LoVo (cell line): ENCODE data around the gene CBFA2T2.

Source experiments
- DNase-seq: peaks from one replicate; pipeline ENCODE4 v3.0.0-alpha.2; 2016; ENCODE audit warnings: low spot score

Gene CBFA2T2

DNA sequence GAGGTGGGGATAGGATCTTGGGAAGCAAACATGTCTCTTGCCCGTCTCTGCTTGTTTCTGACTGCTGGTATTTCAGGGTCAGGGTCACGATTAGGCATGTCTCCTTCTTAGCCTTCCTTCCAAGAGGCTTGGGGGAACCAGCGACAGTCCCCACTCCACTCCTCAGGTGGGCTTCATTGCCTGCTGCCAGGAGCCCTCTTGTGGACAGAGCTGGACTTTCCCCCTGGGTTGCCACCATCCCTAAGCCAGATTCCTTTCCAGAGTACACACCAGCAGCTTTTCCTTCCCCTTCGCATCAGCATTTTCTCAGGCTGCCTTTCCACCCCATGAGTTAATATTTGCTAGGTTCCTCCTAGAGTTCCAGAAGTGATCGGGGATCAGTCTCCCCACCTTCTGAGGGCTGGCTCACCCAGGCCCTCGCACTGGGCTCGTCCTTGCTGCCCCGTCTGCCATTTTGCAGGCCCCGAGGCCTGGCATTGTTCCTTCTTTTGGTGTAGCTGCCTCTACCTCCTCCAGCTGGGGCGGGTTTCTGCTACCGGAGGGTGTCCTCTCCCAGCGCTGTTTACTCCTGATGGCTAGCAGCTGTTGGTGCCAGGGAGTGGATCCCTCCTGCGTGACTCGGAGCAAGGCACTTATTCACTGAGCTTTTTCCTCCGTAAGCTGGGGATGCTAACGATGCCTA, 163.5 kb downstream of the CBFA2T2 start:
- DNase-seq = peak; percentile 45

- peak; percentile 59 for DNase-seq
These were observed 164.2 kb downstream of the CBFA2T2 start for GRCh38 chr20:33653900-33654596.

- DNase-seq = no peak
These were observed 164.8 kb downstream of the CBFA2T2 start for GRCh38 chr20:33654680-33655161.

- DNase-seq = no peak
These were observed 165.3 kb downstream of the CBFA2T2 start for GRCh38 chr20:33655164-33655563.

DNA sequence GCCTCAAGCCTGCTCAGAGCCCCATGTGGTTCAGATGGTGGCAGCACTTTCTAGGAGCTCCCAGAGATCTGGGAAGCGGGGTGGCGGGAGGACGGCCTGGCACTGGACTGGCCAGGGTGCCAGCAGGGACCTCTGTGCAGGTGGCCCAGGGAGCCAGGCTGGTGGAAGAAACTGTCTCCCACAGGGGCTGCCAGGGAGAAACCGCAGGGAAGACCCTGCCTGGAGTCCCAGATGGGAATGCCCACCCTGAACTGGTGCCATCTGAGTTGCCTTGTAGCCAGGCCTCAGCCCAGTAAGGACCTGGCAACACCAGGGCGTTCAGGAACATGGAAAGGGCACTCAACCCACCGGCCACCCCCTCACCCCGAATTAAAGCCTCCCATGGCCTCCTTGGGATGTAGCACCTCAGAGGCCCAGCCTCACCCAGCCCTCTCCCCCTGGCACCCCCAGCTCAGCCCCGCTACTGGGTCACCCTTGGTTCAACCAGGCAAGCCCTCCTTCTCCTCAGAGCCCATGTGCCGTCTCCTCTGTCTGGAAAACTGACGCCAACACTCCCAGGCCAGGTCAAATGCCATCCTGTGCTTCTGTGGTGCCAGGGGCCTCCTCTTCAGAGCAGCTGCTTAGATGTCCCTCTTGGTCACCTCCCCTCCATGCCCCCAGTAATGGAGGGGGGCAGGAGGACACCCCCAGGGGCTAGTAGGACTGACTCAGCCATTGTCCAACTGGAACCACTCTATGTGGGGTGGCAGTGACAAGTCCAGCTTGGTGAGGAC, 166.3 kb downstream of the CBFA2T2 start:
- no peak for DNase-seq

DNA sequence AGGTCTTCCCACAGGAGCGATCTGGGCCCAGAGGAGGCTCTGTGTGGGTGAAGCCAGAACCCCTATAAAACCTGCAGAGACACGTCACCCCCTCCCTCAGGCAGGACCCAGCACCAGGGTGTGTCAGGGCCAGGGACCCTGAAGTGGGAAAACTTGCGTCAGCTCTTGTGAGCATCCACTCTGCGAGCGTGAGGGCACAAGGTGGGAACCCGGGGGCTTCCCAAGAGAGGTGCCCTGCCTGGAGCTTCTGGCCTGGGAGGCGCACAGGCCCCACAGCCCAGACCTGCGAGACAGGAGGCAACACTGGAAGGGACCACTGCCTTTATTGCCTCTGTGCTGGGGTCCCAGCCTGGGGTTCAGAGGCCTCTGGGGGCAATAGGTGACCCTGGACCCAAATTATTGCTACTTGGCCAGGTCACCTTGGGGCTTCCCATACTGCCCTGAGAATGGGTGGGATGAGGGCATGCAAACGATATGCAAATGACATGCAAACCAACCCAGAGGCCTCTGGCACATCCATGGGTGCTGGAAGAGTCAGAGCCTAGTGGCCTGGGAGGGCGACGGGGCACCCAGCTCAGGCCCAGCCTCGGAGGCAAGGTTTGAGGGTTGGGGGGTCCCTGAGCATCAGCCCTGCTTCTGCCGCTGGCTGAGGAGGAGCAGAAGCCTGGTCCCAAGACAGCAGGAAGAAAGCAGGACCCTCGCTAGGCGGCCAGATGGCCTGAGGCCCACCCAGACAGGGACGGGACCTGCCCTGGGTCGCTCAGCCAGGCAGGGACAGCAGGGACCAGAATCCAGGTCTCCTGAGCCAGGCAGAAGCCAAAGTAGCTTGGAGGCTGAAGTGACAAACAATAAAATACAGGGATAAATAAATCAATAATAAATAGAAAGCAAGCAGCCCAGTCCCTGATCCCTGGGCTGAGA, 167.1 kb downstream of the CBFA2T2 start:
- DNase-seq = no peak

GRCh38 chr20:33657704-33658095, 167.8 kb downstream of the CBFA2T2 start:
- no peak for DNase-seq

DNA sequence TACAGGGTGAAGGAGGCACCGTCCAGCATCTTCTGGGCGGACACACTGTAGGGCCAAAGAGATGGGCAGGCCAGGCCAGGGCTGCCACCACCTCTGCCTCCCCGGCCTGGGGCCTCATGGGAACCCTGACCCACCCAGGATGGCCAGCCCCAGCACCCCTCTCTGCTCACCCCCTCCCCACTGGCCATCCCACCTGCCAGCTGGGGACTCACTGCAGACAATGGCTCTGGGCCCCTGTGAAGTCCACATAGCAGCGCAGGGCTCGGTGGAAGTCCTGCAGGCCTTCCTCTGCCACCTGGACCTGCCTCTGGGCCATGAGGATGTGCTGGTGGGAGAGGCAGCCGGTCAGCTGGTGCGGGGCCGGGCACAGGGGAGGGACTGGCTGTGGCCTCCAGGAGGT, 168.6 kb downstream of the CBFA2T2 start:
- DNase-seq = no peak

DNA sequence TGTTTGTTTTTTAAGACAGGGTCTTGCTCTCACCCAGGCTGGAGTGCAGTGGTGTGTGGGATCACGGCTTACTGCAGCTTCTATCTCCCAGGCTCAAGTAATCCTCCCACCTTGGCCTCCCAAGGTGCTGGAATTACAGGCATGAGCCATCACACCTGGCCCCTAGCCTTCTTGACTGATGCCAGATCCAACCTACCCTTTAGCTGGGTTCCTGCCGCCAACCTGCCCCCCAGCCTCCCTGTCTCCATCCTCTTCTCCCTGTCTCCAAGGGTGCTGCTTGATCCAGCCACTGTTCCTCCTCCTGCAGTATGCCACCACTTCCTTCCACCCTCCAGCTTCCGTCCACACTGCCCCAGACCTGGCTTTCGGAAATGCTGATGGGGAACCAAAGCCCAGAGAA, 169.0 kb downstream of the CBFA2T2 start:
- DNase-seq = no peak

DNA sequence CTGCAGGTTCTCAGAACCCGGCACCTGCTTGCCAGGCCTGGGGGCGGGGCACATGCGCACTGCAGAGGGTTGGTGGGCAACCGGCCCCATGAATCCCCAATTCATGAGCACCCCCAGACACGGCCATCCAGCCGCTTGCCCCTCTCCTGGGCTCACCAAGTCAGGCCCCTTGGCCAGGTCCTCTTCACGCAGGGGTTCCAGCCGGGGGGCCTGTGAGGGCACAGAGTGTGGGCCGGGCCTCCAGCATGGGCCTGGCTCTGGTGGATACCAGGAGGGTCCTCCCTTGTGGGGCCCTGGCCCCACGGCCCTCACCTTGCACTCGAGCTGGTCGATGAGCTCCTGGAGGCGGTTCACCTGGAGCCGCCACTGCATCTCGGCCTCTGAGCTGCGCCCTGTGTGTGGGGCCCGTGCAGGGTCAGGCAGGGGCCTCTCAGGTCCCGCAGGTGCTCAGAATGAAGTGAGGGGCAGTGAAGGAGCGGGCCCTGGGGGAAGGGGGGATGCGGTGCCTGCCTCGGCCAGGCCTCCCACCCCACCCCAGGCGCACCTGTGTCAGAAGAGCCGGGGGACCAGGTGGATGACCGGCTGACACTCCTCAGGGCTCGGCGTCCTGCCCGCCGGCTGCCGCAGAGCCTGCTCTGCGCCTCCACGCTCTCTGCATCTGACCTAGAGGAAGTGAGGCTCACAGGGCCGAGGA, 169.6 kb downstream of the CBFA2T2 start:
- no peak for DNase-seq

DNA sequence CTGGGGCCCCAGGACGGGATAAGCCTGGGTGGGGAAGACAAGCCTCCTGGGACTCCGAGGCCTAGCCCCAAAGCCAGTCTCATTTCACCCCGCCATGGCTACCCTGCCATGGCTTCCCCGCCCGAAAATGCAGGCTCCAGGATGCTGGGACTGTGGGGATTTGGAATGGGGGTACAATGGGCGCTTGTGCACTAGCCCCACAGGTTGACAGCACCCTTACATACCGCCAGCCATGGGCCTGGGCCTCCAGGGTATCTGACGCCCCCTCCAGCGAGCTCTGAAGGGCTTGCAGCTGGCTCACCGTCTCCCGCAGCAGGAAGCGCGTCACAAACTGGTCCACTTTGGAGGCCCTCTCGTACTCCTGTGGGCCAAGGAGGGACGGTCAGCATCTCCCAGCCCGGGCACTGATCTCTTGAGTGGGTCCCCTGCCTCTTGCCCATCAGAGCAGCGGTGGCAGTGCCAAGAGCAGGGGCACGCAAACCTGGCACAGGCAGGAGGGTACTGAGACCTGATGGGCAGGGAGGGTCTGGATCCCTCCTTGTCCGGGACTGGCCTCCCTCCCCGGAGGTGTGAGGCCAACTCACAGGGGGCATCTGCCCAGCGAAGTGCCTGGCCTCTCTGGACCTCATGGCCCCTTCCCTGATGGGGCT, 170.3 kb downstream of the CBFA2T2 start:
- DNase-seq = no peak

DNA sequence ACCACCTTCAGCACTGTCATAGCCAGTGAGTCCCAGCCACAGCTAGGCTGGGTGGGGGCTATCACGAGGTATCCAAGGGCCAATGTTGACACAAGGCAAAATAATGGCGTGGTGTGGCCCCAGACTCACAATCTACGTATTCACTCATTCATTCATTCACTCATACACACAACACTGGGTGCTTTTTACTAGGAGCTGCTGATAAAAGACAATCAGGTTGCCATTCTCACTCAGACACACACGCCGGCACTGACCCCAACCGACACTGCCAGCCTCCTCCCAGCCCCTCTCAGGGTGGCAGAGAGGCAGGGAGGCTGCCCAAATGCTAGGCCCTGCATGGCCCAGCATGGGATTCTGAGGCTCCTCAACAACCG, 170.8 kb downstream of the CBFA2T2 start:
- DNase-seq = no peak

- DNase-seq = no peak
These were observed 172.3 kb downstream of the CBFA2T2 start, which contains the start of gene C20orf144 for GRCh38 chr20:33662172-33662571. TSS of gene C20orf144 (plus strand) at chr20:33662327. CDS start at chr20:33662346, 19 bp downstream.

DNA sequence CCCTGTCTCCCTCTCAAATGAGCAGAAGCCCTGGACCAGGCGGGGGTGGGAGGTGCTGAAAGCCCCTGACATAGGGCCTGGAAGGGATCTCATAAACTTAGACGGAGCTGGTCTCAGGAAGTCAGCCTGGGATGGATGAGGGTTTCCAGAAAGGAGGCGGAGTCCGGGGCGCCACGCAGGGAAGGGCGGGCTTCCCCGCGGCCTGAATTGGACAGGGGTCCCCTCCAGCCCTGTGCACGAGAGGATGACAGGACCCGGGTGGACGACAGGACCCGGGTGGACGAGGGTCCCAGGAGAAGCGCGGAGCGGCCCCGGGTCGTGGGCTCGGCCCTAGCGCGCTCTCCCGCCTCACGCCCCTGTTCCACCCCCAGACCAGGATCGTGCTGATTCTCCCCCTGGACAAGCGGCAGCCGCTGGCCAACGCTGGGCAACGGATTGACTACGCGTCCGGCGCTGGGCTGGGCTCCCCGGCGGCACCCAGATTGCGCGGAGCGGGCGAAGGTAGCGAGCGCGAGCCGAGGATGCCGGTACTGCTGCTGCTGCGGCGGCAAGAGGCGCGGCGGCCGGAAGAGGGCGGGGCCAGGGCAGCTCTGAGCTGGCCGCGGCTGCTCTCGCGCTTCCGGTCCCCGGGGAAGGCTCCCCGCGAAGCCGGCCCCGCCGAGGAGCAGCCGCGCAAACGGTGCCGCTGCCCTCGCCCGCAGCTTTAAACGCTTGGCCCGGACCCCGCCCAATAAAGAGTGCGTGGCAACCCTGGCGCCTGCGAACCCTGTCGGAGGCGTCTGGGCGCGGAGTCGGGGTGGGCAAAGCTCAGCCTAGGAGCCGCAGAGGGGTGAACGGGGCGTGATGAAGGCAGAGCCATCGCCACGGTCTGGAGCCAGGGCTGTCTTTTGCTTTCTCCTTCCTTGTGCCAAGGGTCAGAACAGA, 173.5 kb downstream of the CBFA2T2 start:
- DNase-seq = peak; percentile 81

- no peak for DNase-seq
These were observed 174.3 kb downstream of the CBFA2T2 start for GRCh38 chr20:33664085-33664761.

- no peak for DNase-seq
These were observed 174.9 kb downstream of the CBFA2T2 start for GRCh38 chr20:33664762-33665144.

DNA sequence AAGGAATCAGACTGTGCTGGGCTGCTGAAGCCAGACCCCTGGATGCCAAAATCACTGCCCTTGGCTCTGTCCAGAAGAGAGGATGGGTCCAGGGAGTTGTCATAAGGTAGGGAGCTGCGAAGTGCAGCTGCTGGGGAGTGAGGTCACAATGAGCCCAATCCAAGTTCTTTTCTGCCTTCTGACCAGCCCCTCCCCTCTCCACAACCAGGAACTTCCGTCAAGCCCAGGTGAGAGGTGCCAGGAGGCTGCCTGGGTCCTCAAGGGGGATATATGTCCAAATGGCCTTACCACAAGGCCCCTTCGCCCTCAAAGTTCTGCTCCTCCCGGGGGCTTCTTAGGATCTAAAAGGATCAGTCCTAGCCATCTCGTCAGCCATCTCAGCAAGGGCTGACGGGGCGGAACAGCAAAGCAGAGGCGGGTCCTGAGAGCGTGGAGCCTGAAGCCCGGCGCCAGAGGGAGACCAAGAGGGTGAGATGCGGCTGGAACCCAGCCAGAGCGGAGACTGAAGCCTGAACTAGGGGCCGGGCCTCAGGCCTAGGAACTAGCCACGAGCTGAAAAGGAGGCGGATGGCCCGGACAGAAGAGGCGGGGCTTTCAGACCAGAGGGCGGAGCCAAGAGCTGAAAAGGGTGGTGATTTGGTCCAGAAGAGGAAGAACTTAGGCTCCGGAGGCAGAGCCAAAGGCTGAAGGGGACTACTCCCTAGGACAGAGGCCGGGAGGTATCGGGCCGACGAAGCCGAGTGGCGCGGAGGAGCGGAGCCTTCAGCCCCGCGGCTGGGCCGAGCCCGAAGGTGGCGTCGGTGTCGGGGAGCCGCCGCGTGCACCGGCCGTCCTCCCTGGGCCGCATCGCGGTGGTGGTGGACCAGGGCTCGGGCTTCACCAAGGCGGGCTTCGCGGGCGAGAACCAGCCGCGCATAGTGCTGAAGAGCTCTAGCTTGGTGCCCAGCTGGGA, 176.7 kb downstream of the CBFA2T2 start, which contains the start of gene ACTL10:
ACTL10 (plus strand) TSS at position 651 of the 952 bp plus-strand sequence. CDS start 555 bp downstream, outside the sequence.
- DNase-seq = no peak
